Stimulated activated naive CD8-positive, alpha-beta T cell treated with anti-CD3 and anti-CD28 coated beads, Interleukin-15, amount 100 ng/mL, for 72 hours (primary cell): ENCODE measurements around the gene CHST11.

Experiments used
- ATAC-seq: fragments of 150-1000 bp; cut with Tn5 transposase; 2 replicates; pipeline ENCODE4 v1.10.0; 2021; ENCODE audit warnings: mild to moderate bottlenecking, moderate library complexity
- DNase-seq, 2 donors: peaks; one replicate each; pipeline ENCODE4 v3.0.0; 2021 to 2022
- H3K27ac Mint-ChIP-seq, 2 donors: one replicate each; pipeline ENCODE4 v1.8.0; 2022; ENCODE audit warnings: mild to moderate bottlenecking in 2 of 2, mixed read lengths in 2 of 2, moderate library complexity in 2 of 2
- H3K27me3 Mint-ChIP-seq: one replicate; pipeline ENCODE4 v1.8.0; 2022; ENCODE audit warnings: mixed read lengths
- H3K4me1 Mint-ChIP-seq: one replicate; pipeline ENCODE4 v1.8.0; 2022; ENCODE audit warnings: mild to moderate bottlenecking, mixed read lengths
- H3K4me3 Mint-ChIP-seq, 2 donors: one replicate each; pipeline ENCODE4 v1.8.0; 2022; ENCODE audit warnings: mild to moderate bottlenecking in 2 of 2, mixed read lengths in 2 of 2, moderate library complexity in 1 of 2
- H3K9me3 Mint-ChIP-seq, 2 donors: one replicate each; pipeline ENCODE4 v1.8.0; 2022; ENCODE audit warnings: mixed read lengths in 2 of 2

CHST11 gene

GRCh38 chr12:104701756-104702155, 245.0 kb downstream of the CHST11 start:
- Mint-ChIP-seq H3K27ac (no peak overlapping the region), H3K4me1 (peaks cover 44% of the 10 kb centered on the region), H3K9me3 (peaks cover 0 to 7% of the 10 kb centered on the region in 2 donors), H3K27me3 (no peaks in the 10 kb centered on the region), H3K4me3 (no peak overlapping the region)
- DNase-seq = no peak
- no peak for ATAC-seq

- DNase-seq (no peak), ATAC-seq (no peak)
- H3K4me1 Mint-ChIP-seq = peaks cover 46% of the 10 kb centered on the region
- H3K27ac Mint-ChIP-seq = no peak overlapping the region
- peaks cover 0 to 7% of the 10 kb centered on the region in 2 donors for H3K9me3 Mint-ChIP-seq
- no peaks in the 10 kb centered on the region for H3K27me3 Mint-ChIP-seq
- no peak overlapping the region for H3K4me3 Mint-ChIP-seq
These were observed 245.9 kb downstream of the CHST11 start for GRCh38 chr12:104702565-104703139.

GRCh38 chr12:104703372-104703771, 246.6 kb downstream of the CHST11 start:
- H3K27ac Mint-ChIP-seq = peak overlapping the region; percentile 42 to 50
- no peak overlapping the region for H3K4me3 Mint-ChIP-seq
- DNase-seq (no peak), ATAC-seq (no peak)
- peaks cover 47% of the 10 kb centered on the region for H3K4me1 Mint-ChIP-seq
- no peaks in the 10 kb centered on the region for H3K27me3 Mint-ChIP-seq
- H3K9me3 Mint-ChIP-seq = no peaks in the 10 kb centered on the region

- ATAC-seq (no peak), DNase-seq (no peak)
- Mint-ChIP-seq H3K27ac (peak overlapping the region in 1 of 2 donors; percentile 57), H3K27me3 (no peaks in the 10 kb centered on the region), H3K4me1 (peaks cover 49% of the 10 kb centered on the region), H3K9me3 (no peaks in the 10 kb centered on the region), H3K4me3 (no peak overlapping the region)
These were observed 247.6 kb downstream of the CHST11 start for GRCh38 chr12:104704224-104704779.

GRCh38 chr12:104707194-104707593, 250.4 kb downstream of the CHST11 start:
- DNase-seq = no peak
- H3K27me3 Mint-ChIP-seq = no peaks in the 10 kb centered on the region
- H3K4me1 Mint-ChIP-seq = peaks cover 56% of the 10 kb centered on the region
- no peak overlapping the region for H3K4me3 Mint-ChIP-seq
- no peak for ATAC-seq
- no peak overlapping the region for H3K27ac Mint-ChIP-seq
- H3K9me3 Mint-ChIP-seq = no peaks in the 10 kb centered on the region

- Mint-ChIP-seq H3K4me3 (no peak overlapping the region), H3K9me3 (no peaks in the 10 kb centered on the region), H3K27me3 (no peaks in the 10 kb centered on the region), H3K4me1 (peaks cover 53% of the 10 kb centered on the region), H3K27ac (peak overlapping the region in 1 of 2 donors; percentile 2)
- ATAC-seq (peak; percentile 27), DNase-seq (no peak)
These were observed 251.2 kb downstream of the CHST11 start for GRCh38 chr12:104707794-104708558.

- no peak for ATAC-seq
- peaks cover 54% of the 10 kb centered on the region for H3K4me1 Mint-ChIP-seq
These were observed 252.1 kb downstream of the CHST11 start for GRCh38 chr12:104708891-104709290.

GRCh38 chr12:104709692-104710435, 253.1 kb downstream of the CHST11 start:
- ATAC-seq = peak; percentile 44
- peaks cover 61% of the 10 kb centered on the region for H3K4me1 Mint-ChIP-seq
- peak overlapping the region; percentile 65 to 88 for H3K27ac Mint-ChIP-seq
- no peak for DNase-seq
- H3K27me3 Mint-ChIP-seq = no peaks in the 10 kb centered on the region
- H3K9me3 Mint-ChIP-seq = no peaks in the 10 kb centered on the region
- H3K4me3 Mint-ChIP-seq = no peak overlapping the region

More at GRCh38 chr12:104708891-104709290, 252.1 kb downstream of the CHST11 start:
- no peak for DNase-seq
- H3K4me3 Mint-ChIP-seq = no peak overlapping the region
- peak overlapping the region in 1 of 2 donors; percentile 88 for H3K27ac Mint-ChIP-seq
- H3K27me3 Mint-ChIP-seq = no peaks in the 10 kb centered on the region
- no peaks in the 10 kb centered on the region for H3K9me3 Mint-ChIP-seq

GRCh38 chr12:104710940-104711689, 254.4 kb downstream of the CHST11 start:
- Mint-ChIP-seq H3K4me3 (no peak overlapping the region), H3K4me1 (peaks cover 66% of the 10 kb centered on the region), H3K27me3 (no peaks in the 10 kb centered on the region), H3K27ac (peak overlapping the region in 1 of 2 donors; percentile 62), H3K9me3 (no peaks in the 10 kb centered on the region)
- ATAC-seq (no peak), DNase-seq (no peak)

- no peak for ATAC-seq
- H3K27ac Mint-ChIP-seq = no peak overlapping the region
These were observed 255.7 kb downstream of the CHST11 start for GRCh38 chr12:104712477-104712876.

GRCh38 chr12:104712968-104713367, 256.2 kb downstream of the CHST11 start:
- ATAC-seq (no peak), DNase-seq (no peak)
- peaks cover 51% of the 10 kb centered on the region for H3K4me1 Mint-ChIP-seq
- H3K27me3 Mint-ChIP-seq = no peaks in the 10 kb centered on the region
- no peak overlapping the region for H3K4me3 Mint-ChIP-seq
- H3K9me3 Mint-ChIP-seq = no peaks in the 10 kb centered on the region
- H3K27ac Mint-ChIP-seq = no peak overlapping the region

More at GRCh38 chr12:104712477-104712876, 255.7 kb downstream of the CHST11 start:
- Mint-ChIP-seq H3K4me1 (peaks cover 56% of the 10 kb centered on the region), H3K4me3 (no peak overlapping the region), H3K9me3 (no peaks in the 10 kb centered on the region), H3K27me3 (no peaks in the 10 kb centered on the region)
- DNase-seq = no peak

GRCh38 chr12:104713444-104713843, 256.7 kb downstream of the CHST11 start:
- Mint-ChIP-seq H3K27ac (no peak overlapping the region), H3K9me3 (no peaks in the 10 kb centered on the region), H3K4me3 (no peak overlapping the region), H3K4me1 (peaks cover 47% of the 10 kb centered on the region), H3K27me3 (no peaks in the 10 kb centered on the region)
- DNase-seq (no peak), ATAC-seq (no peak)

- Mint-ChIP-seq H3K4me3 (no peak overlapping the region), H3K27me3 (no peaks in the 10 kb centered on the region), H3K4me1 (peaks cover 47% of the 10 kb centered on the region), H3K9me3 (no peaks in the 10 kb centered on the region), H3K27ac (peak overlapping the region in 1 of 2 donors; percentile 35)
- ATAC-seq (no peak), DNase-seq (no peak)
These were observed 257.6 kb downstream of the CHST11 start for GRCh38 chr12:104714369-104714768.

- no peak overlapping the region for H3K4me3 Mint-ChIP-seq
- H3K9me3 Mint-ChIP-seq = no peaks in the 10 kb centered on the region
- no peaks in the 10 kb centered on the region for H3K27me3 Mint-ChIP-seq
- no peak for DNase-seq
- H3K27ac Mint-ChIP-seq = no peak overlapping the region
- H3K4me1 Mint-ChIP-seq = peaks cover 51% of the 10 kb centered on the region
- ATAC-seq = no peak
These were observed 259.4 kb downstream of the CHST11 start for GRCh38 chr12:104716172-104716571.

GRCh38 chr12:104718304-104718929, 261.7 kb downstream of the CHST11 start:
- Mint-ChIP-seq H3K4me1 (peaks cover 71% of the 10 kb centered on the region), H3K27ac (no peak overlapping the region), H3K27me3 (no peaks in the 10 kb centered on the region), H3K9me3 (no peaks in the 10 kb centered on the region), H3K4me3 (no peak overlapping the region)
- DNase-seq = no peak
- ATAC-seq = no peak
